IPS DF 4.7 (cell line): ENCODE measurements around the gene MYH6.

Experiments
- DNase-seq: peaks from one replicate; pipeline ENCODE4 v3.0.0-alpha.2; 2013; ENCODE audit warnings: low spot score; ENCODE audit errors: extremely low read depth

The MYH6 gene

DNA sequence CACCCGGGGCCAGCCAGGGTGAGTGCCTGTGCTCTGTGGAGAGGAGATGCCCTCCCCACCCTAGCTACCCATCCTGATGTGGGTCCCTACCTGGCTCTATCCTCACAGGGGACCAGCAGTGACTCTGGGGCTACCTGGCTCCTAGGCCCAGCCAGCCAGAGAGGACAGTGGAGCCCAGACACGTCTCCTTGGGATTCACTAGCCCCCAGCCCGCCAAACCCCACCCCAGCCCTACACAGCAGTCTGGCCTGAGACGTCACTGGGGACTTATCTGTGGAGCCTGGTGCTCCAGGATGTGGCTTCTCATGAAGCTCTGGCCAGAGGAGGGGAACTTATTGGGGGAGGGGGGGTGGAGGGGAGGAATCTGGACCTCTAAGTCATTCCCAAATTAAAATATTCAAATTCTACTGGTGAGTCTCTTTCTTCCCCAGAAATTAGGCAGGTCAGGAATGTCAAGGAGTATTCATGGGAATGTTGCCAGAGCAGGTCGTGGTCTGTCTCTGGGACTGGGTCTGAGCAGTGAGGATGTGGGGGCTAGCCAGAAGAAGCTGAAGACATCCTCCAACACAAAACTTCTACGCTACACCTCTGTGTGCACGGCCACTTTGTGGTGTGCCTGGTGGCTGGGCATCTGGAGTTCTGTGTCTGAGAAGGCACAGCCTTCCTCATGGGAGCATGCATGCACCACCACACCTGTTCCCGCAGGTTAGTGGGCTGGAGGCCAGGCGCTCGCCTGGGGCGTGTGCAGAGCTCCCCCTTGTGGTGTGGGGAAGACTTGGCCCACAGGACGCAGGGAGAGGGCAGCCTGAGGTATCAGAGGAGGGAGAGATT is 28.5 kb downstream of the MYH6 start:
- no peak for DNase-seq

DNA sequence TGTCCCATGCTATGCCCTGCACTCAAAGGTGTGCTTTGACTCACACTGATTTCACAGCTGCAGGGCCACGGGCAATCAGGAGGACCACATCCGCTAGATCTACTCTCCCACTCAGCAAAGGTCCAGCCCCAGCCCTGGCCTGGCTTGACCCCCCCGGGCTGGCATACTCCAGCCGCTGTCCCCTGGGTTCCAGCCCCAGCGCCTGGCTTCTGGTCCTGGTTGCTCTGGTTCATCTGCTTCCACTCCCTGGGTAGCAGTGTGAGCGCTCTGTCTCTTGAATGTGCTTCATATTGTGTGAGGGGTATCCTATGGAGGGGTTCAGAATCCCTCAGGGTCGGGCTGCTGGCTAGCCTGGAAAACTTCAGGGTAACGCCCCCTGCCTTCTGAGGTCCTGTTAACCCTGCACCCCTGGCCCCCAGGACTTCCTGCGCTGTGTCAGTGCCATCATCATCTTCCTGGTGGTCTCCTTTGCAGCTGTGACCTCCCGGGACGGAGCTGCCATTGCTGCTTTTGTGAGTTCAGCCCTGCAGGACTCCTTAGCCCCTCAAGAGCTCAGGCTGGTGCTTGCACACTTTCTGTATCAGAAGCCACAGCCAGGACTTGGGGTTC is 29.4 kb downstream of the MYH6 start:
- no peak for DNase-seq

DNA sequence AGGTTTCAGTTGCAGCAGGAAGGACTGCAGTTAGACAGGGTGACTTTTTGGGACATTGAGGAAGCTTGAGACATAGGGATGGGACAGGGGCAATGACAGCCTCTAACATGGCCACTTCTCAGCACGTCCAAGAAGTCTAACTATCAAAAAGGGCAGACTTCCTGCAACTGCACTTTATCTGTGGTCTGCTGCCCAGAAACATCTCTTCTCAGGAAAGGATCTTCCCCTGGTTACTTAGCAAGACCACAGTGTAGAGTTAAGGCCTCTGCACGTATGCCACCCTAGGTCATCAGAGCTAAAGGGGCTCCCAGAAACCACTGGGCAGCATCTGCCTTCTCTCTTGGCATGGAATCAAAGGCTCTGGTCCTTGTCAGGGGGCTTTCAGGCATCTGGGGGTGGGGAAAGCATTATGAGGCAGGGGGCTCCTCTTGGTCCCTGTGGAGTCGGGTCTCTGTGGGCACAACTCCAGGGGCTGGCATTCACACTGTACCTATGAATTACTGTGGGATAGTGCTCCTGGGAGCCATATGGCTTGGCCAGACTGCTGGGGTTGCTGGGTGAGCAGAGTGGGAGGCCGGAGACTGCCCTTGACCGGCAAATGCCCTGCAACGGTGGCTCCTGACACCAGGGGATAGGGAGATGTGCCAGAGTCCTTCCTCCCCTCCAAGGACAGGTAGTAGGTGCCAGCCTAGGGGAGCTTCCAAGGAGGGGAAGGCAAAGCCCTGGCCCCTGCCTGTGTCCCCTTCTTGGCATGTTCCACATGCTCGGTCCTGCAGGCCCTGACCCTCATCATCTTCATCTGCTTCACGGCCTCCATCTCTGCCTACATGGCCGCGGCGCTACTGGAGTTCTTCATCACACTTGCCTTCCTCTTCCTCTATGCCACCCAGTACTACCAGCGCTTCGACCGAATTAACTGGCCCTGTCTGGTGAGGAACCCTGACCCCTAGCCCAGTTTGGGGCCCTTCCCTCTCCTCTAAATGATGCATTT is 30.2 kb downstream of the MYH6 start:
- DNase-seq = no peak

DNA sequence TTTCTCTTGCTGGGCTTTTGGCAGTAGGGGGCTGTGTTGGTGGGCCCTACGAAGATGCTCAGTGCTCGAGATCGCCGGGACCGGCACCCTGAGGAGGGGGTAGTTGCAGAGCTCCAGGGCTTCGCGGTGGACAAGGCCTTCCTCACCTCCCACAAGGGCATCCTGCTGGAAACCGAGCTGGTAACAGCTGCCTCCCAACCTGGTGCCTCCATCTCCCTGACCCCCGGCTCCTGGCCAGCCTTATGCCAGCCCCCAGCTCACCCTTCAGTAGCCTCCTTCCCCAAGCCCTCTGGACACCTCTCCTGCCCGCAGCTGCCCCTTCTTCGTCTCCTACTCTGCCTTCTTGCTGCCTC is 30.9 kb downstream of the MYH6 start:
- DNase-seq = no peak

DNA sequence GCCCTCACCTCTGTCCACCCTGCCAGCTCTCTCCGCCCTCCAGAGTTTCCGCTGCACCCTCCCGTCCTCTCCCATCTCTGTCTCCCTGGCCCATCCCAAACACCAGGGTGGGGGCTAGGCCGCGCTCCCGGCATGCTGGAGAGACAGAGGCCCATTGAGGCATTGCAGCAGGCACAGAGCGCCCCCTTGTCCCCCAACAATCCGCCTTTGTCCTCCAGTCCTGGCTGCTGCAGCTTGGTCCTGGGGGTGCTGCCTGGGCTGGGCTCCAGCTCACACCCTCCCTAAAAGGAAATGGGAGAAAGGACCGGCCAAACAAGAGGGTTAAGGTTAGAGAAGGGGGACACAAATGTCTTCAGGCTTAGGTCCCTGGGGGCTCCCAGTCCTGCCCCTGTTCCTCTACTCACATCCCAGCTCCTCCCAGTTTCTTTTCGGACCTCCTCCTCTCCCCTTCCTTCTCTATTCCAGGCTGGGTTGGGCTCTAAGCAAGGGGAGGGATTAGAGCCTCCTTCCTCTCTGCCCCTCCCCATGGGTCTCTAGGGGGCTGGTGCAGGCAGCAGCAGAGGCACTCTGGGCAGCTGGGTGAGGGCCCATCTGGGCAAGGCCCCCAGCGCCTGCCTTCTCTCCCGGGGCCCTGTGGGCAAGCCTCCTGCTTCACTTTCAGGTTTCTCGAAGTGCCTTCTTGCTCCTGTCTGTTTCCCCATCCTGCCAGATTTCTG is 31.4 kb downstream of the MYH6 start, which contains the start of gene CMTM5:
Gene CMTM5 (plus strand): TSS at position 565 of the 716 bp plus-strand sequence. CDS start 206 bp downstream, outside the sequence.
- DNase-seq = no peak

DNA sequence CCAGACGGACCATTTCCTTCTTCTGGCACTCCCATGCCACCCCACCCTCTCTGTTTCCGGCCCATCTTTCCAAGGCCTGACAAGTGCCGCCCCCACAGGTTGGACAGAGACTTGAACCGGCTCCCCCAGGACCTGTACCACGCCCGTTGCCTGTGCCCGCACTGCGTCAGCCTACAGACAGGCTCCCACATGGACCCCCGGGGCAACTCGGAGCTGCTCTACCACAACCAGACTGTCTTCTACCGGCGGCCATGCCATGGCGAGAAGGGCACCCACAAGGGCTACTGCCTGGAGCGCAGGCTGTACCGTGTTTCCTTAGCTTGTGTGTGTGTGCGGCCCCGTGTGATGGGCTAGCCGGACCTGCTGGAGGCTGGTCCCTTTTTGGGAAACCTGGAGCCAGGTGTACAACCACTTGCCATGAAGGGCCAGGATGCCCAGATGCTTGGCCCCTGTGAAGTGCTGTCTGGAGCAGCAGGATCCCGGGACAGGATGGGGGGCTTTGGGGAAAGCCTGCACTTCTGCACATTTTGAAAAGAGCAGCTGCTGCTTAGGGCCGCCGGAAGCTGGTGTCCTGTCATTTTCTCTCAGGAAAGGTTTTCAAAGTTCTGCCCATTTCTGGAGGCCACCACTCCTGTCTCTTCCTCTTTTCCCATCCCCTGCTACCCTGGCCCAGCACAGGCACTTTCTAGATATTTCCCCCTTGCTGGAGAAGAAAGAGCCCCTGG is 32.4 kb downstream of the MYH6 start:
- DNase-seq = no peak

DNA sequence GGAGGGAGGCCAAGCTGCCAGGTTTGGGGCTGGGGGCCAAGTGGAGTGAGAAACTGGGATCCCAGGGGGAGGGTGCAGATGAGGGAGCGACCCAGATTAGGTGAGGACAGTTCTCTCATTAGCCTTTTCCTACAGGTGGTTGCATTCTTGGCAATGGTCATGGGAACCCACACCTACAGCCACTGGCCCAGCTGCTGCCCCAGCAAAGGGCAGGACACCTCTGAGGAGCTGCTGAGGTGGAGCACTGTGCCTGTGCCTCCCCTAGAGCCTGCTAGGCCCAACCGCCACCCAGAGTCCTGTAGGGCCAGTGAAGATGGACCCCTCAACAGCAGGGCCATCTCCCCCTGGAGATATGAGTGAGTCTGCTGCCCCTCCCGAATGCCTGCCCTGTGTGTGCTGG is 35.0 kb downstream of the MYH6 start:
- DNase-seq = no peak

DNA sequence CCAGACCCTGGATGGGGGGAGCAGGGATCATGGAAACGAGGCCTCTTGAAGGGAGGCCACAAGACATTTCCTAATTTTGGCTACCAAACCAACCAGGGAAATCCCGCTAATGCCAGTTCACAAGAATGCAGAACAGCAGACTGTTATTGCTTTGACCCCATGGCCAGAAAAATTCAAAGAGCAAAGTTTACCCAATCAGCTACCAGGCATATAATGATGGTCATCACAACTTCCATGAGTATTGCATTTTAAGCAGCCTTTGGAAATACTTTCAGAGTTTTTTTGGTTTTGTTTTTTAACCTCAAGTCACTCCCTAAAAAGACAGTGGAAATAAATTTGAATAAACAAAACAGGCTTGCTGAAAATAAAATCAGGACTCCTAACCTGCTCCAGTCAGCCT is 35.6 kb downstream of the MYH6 start, which contains the start of gene IL25:
Gene IL25 (plus strand): TSS at position 301 of the 400 bp plus-strand sequence.
- DNase-seq = no peak

DNA sequence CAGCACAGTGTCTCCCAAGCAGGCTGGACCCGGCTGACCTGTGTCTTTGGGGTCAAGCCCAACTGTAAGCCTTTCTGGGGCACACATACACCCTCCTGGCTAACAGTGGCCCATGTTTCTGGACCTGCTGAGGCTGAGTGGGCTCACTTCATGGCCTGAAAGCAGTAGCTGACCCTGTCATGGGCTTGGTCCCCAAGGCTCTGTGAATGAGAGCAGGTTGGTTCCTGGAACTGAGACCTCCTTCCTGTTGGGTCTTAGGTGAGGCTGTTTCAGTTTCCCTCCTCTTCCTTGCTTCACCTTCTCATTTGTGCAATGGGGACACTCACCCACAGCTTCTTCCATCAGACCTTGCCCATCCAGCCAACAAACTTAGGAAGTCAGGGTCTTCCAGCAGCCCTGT is 36.2 kb downstream of the MYH6 start:
- no peak for DNase-seq

DNA sequence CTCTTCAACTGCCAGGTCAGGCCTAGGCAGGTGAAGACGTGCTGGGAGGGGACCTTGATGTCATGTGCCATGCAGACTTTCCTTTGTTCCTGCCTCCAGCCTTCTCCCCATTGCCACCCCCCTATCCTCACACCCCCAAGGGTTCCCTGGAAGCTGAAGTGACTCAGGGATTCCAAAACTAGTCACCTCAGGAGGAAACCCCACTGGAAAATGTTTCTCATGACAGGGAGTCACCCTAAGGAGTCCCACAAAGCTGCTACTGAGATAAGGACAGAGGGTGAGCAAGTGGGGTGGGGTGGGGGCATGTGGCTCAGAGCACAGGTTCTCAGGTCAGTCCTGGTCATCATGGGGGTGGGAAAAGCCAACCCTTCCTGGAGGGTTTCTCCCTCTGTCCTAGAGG is 37.9 kb downstream of the MYH6 start:
- DNase-seq = no peak

DNA sequence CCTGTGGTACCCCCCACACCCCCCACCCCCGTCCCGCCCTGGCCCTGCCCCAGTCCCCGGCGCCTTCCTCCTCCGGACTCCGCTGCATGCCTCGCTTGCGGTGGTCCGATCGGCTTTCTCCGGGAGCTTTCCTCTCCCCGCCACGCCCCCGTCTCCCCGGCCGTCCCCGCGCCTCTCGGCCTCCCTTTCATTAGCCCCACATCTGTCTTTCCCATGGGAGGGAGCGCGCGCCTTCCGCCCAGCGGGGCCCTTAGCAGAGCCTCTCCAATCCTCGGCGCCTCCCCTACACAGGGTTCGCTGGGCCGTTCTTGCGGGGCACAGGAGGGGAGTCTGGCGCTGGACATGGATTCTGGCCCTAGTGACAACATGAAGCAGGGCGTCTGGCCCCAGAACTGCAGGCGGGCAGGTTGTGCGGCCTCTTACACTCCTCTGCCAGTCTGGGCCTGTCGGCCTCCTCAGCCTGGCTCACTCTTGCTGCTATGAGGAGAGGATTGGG is 41.6 kb downstream of the MYH6 start:
- DNase-seq = no peak

DNA sequence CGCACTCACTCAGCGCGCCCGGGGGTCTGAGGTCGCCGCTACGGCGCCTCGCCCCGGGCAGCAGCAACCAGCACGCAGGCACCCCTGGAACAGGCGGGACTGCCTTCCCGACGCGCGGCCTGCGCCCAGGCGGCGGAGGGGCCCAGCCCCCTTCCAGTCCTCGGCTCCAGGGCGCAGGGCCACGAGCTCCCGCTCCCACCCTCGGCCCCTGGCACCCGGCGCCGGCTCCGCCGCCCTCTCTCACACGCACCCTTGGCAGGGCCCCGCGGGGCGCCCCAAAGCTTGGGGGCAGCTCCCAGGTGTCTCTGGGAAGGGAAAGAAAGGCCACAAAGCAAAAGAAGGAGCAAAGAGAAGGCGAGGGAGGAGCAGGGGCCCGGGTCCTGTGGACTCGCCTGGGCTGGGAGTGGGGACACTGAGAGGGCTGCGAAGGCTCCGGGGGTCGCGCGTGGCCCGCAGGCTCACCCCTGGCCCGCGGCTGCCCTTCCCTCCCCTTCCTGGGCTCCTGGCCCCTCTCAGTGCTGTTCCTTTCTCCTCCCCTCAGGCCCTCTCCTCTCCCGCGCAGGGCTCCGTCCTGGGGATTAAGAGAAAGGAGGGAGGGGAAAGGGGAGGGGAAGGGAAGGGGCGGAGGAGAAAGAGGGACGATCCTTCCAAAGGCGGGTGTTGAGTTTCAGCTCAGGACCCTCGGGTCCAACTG is 42.2 kb downstream of the MYH6 start:
- DNase-seq = no peak

DNA sequence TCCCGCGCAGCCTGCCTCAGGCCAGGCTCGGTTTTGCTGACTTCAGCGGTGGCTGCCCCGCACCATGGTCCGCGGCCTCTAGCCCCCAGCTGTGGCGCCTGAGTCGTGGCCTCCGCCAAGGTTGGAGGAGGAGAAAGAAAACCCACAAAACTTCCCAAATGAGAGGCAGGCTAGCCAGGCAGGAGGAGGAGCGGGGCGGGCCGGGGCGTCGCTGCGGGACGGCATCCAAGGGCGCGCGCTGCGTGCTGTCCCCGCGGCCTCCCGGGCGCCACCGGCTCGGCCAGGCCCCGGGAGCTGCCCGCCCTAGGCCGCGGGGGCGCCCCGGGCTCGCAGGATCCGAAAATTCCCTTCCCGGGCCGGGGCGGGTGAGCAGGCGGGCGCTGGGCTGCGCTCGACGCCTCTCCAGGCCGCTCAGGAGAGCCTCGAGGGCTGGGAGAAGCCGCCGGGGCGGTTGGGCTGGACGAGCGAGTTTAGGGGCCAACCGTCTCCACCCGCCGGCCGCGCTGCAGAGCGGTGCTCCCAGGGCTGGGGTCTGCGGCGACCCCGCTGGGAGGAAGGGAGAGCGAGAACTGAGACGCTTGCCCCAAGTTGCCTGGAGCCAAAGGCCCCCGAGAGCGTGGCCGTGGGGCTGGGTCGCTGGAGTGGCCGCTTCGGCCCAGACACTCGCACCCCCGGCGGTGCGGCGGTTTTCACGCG is 42.9 kb downstream of the MYH6 start, which contains the start of gene EFS:
Gene EFS (minus strand): TSS at position 137 of the 696 bp plus-strand sequence. CDS start 147 bp downstream, outside the sequence.
- no peak for DNase-seq

DNA sequence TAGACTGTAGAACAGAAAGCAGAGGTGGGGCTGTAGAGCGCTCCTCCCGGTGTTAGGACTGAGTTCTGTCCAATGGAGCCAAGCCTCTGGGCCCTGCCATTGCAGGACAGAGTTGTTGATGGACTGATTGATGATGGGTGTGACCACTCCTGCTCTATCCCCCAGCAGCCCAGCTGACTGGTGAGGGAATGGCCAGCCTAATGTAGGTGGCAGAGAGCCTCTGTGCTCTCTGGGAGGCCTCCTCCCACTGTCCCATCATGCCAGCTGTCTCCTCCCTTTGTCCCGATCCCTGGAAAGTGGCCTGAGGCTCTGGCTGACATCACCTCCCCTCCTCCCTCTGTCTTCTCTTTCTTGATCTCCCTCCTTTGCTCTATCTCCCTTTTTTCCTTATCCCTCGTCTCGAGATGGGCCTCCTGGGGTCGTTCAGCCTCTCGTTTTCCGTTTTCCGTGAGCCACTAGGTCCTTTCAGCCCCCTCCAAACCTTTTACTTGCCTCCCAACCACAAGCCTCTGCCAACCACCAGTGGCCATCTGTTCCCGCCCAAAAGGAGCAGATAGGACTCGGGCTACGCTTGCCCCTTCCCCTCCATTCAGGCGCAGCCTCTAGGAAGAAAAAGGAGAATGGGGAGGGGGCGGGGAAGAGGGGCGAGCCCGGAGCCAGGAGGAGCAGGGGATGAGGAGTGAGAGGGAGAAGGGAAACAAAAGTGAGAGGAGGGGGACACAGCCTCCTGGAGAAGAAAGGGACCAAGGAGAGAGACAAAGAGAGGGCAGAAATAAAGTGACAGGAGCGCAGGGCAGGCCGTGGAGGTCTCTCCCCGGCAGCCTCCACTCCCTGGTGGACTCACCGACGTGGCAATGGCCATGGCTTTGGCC is 43.7 kb downstream of the MYH6 start:
- DNase-seq = no peak

DNA sequence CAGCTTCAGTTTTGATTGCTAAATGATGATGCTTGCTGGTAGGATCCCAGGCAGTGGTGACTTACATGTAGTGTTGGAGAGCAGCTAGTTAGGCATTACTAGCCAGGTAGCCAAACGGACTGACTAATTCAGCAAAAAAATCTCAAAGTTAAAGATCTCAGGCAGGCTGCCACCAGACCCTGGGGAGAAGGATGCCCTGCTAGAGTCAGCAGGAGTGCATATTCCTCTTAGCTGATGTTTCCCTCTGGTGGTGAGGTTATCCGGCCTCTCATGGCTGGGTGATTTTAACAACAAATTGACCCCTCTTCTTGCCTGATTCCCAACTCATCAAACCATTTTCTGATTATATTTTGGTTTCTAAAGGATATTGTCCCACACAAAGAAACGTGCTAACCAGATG is 45.9 kb downstream of the MYH6 start:
- no peak for DNase-seq

DNA sequence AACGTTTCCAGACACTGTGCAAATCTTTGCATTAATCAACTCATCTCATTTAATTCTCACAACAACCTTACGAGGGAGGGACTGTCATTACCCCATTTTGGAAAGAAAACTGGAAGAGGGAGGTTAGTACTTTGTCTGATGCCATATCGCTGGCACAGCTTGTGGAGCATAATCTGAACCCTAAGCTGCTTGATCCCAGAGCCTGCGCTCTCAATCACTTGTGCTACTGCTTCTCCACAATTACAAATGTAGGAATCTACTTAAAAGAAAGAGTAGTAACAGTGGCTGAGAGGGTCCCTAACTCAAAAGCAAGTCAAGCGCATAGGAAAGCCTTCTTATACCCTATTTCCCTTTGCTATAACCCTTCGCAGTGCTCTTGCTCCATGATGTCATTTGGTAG is 46.3 kb downstream of the MYH6 start:
- no peak for DNase-seq

DNA sequence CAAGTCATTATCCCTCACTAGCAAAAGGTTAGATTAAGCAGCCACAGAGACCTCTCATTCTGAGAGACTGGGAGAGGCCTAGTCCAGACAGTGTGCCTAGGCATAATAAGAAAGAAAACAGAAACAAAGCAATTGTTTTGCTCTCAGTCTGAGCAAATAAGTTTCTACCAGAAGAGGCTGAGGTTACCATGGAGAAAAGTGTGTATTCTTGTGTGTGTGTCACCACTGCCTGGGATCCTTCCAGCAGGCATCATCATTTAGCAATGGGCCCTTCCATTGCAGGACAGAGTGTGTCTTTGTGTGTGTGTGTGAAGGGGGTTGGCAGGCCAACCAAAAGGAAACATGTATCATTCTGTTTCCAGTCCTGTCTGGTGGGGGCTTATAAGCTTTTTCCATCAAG is 46.8 kb downstream of the MYH6 start:
- DNase-seq = no peak

DNA sequence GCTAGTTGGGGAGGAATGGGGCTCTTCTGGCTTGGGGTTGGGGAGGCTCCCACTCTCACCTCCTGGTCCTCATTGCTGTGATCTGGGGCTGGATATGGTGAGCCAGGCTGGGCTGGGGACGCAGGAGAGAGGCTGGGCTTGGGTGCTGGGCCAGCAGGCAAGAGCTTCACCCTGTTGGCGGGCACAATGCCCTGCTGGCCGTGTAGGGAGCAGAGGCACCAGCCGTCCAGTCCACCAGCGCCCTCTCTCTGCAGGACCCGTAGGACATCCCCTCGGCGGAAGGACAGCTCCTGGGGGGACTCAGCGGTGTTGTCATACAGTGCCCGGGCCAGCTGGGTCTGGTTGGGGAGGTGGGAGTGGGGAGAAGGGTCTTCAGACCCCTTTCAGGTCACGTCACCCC is 47.6 kb downstream of the MYH6 start:
- no peak for DNase-seq
